HG03039 (cell line): Measurements from ENCODE around the gene PPP1CA.

ENCODE experiments used
- ATAC-seq: cut with Tn5 transposase; IDR thresholded peaks from one replicate; pipeline ENCODE4 v1.9.1; 2021; ENCODE audit warnings: mild to moderate bottlenecking, moderate library complexity; ENCODE audit not compliant: unreplicated experiment

Gene PPP1CA

DNA sequence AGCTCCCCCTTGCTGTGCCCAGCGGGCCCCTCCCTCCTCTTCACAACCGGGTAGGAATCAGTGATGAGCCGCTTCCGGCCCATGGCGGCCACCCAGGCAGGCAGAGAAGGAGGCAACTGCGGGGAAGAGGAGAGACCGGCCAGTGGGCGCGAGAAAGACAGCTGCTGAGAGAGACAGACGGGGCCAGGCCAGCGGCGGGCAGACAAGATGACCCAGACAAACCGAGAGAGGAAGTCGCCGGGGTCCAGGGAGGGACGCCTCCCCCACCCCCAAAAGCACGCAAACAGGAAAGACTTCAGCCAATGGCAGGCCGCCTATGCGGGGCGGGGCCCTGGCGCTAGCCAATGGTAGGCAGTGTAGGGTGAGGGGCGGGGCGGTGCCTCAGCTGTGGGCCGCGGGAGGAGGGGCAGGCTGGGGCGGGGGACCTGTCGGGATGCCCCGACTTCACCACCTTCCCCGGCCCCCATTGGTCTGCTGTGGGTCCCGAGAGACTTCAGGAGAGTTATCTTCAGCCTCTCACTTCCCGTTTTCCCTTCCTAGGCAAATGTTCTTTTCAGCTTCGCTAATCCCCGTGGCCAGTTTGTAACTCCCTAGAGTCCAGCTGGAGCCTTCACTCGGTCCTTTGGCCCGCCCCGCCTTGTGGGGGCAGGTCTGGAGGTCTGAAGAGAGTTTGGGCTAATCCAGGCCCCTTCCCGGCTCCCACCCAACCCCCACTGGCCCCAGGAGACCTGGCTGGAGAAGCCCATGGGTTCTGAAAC lies 48.2 kb downstream of the PPP1CA start, which contains the start of gene POLD4:
Gene POLD4, minus strand, starts transcription at position 230 of the 758 bp plus-strand sequence. Its CDS starts 147 bp downstream, at position 83.
- ATAC-seq, result peak; percentile 70

GRCh38 chr11:67352546-67353316 lies 48.9 kb downstream of the PPP1CA start:
- peak; percentile 15 for ATAC-seq

DNA sequence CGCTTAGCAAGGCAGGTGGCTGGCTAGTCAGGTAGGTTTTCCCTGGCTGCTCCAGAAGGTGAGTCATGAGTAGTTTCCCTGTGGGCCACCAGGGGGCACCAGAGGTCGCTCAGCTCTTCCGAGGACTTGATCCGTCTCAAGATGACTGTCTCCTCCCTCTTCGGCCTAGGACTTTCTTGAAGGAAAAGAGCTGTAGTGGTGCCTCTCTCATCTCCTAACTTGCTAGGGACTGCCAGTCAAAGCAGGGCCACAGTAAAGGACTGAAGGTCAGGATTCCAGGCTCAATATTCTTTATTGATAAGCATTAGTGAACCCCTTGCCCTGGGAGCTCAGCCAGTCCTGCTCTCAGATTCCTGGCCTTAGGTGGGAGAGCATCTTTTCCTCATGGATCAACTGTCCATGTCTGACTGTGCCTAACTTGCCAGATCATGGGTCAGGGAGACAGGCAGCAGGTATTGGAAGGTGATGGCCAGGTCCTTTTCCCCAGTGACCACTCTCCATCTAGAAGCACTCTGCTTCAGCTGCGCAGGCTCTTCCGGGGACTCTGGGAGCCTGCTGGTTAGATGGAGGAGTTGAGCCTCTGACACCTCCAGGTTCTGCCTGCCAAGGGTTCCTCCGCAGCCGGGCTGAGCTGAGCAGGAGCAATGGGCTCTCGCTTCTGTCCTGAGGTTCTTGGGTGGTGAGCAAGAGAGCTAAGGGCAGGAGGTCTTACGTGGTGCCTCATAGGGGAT lies 50.2 kb downstream of the PPP1CA start:
- ATAC-seq, result no peak

DNA sequence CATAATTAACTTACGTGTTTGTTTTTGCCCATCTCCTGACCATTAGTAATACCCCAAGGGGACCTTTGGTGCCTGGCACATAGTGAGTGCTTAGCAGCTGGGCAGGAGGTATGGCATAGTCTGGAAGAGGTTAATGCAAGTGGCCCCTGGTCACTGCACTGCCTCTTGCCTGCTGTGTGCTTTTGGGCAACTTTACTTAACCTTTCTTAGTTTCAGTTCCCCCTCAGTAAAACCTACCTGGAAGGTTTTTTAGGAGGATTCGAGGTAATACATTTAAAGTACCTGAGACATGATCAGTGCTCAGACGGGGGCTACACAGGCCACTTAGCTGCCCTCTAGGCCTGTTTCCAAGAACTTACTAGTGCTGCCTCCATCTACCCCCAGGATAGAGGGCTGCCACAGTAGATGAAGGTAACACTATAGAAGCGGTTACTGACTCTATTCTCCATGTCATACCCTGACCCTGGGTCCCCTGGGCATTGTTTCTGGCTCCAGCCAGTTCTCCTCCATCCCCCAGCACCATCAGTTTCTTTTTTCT lies 51.7 kb downstream of the PPP1CA start:
- no peak for ATAC-seq

- ATAC-seq, result no peak
Observed at GRCh38 chr11:67349457-67349856, 52.2 kb downstream of the PPP1CA start.

DNA sequence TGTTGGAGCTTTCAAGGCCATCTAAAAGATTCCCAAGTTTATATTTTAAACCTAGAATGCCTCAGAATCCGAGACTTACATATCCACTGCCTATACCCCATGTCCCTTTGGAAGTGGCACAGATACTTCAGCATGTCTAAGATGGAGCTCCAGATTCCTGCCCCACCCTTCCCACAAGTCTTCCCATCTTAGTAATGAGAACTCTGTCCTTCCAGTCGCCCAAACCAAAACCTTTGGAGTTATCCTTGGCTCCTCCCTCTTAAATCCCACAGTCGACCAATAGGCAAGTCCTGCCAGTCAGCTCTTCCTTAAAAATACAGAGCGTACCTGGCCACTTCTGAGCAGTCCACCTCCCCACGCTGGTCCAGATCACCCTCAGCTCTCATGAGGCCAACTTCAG lies 52.6 kb downstream of the PPP1CA start:
- no peak for ATAC-seq
